ENCODE results near the gene C11orf16. TPM values are rescaled to one million over a fixed set of nuclear protein-coding genes. Genes with fewer than 3 reads are reported as not detected.
A peak's percentile ranks its signal among the peaks of the same experiment; 100 is the strongest.

C11orf16 gene
- total RNA-seq, 1 donor from 2014 or later, result not detected

DNA sequence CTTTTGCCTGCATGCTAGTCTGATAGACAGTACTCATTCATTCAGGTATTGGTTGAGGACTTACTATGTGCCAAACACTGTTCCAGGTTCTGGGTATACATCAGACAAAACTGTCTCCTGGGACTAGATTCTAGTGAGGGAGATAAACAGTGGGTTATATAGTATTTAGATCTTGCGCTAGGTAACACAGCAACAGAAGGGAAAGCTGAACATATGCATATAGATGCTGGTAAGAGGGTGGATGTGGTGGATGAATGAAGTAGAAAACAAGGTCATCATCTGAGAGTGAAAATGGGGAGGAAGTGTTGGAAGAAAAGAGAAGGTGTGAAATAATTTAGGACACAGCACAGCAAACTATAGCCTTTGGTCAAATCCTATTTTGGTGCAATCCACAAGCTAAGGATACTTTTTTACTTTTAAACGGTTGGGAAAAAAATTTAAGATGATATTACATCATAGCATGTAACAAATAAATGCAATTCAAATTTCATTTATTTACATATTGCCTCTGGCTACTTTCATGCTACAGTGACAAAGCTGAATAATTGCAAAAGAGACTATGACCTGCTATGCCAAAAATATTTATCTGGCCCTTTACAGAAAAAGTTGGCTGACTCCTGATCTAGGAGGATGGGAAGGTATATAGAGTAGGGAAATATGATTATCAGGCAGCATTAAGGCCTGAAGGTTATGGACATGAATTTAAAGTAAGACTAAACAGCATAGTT lies 38.6 kb upstream of the C11orf16 start:
- TF ChIP-seq, protein P1, sequence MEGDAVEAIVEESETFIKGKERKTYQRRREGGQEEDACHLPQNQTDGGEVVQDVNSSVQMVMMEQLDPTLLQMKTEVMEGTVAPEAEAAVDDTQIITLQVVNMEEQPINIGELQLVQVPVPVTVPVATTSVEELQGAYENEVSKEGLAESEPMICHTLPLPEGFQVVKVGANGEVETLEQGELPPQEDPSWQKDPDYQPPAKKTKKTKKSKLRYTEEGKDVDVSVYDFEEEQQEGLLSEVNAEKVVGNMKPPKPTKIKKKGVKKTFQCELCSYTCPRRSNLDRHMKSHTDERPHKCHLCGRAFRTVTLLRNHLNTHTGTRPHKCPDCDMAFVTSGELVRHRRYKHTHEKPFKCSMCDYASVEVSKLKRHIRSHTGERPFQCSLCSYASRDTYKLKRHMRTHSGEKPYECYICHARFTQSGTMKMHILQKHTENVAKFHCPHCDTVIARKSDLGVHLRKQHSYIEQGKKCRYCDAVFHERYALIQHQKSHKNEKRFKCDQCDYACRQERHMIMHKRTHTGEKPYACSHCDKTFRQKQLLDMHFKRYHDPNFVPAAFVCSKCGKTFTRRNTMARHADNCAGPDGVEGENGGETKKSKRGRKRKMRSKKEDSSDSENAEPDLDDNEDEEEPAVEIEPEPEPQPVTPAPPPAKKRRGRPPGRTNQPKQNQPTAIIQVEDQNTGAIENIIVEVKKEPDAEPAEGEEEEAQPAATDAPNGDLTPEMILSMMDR (IDR thresholded peaks at IDR 0.05), result no peak
- POLR2A ChIA-PET, result no interaction called here
- Mint-ChIP-seq H3K27me3 (no peaks in the 10 kb centered on the region), H3K9me3 (no peaks in the 10 kb centered on the region), H3K36me3 (ENCODE audit: low read depth) (no peaks in the 10 kb centered on the region), H3K4me3 (no peak overlapping the region), H3K4me1 (no peaks in the 10 kb centered on the region), H3K27ac (no peak overlapping the region)
- intact Hi-C loops (cut with micrococcal nuclease), result no loop called here
- DNase-seq (no peak), ATAC-seq (ENCODE audit: low read depth) (no peak)
- CTCF ChIA-PET, result no interaction called here

DNA sequence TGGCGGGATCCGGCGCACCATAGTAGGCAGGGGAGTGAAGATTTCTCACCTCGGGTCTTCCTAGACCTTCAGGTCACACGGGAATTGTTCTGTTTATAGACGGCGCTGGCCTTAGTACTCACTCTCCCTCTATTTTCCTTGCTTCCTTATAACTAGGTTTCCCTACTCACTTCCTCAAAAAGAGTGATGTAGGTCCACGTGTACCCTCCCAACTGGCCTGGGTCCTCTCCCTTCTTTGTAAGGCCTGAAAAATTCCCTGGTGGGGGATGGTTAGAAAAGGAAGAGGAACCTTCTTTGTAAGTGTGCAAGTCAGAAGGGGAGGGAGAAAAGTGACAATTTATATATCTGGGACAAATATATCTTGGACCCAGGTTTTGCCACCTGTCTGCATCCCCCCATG lies 34.4 kb upstream of the C11orf16 start:
- Mint-ChIP-seq H3K36me3 (ENCODE audit: low read depth) (peaks cover 4% of the 10 kb centered on the region), H3K4me1 (peaks cover 28% of the 10 kb centered on the region), H3K27ac (no peak overlapping the region), H3K4me3 (no peak overlapping the region), H3K9me3 (no peaks in the 10 kb centered on the region), H3K27me3 (no peaks in the 10 kb centered on the region)
- POLR2A ChIA-PET, result interaction anchor here (0.6 kb wide), 1 partner anchor 620 kb away, joined by 3 read pairs; no protein-coding TSS in a partner anchor
- intact Hi-C loops (cut with micrococcal nuclease), result loop anchor here (10.0 kb wide), 1 partner anchor 762 kb away; no protein-coding TSS in a partner anchor
- DNase-seq, result no peak
- no peak for ATAC-seq (ENCODE audit: low read depth)
- CTCF ChIA-PET, result no interaction called here
- TF ChIP-seq, protein P1 (IDR thresholded peaks at IDR 0.05), result no peak

DNA sequence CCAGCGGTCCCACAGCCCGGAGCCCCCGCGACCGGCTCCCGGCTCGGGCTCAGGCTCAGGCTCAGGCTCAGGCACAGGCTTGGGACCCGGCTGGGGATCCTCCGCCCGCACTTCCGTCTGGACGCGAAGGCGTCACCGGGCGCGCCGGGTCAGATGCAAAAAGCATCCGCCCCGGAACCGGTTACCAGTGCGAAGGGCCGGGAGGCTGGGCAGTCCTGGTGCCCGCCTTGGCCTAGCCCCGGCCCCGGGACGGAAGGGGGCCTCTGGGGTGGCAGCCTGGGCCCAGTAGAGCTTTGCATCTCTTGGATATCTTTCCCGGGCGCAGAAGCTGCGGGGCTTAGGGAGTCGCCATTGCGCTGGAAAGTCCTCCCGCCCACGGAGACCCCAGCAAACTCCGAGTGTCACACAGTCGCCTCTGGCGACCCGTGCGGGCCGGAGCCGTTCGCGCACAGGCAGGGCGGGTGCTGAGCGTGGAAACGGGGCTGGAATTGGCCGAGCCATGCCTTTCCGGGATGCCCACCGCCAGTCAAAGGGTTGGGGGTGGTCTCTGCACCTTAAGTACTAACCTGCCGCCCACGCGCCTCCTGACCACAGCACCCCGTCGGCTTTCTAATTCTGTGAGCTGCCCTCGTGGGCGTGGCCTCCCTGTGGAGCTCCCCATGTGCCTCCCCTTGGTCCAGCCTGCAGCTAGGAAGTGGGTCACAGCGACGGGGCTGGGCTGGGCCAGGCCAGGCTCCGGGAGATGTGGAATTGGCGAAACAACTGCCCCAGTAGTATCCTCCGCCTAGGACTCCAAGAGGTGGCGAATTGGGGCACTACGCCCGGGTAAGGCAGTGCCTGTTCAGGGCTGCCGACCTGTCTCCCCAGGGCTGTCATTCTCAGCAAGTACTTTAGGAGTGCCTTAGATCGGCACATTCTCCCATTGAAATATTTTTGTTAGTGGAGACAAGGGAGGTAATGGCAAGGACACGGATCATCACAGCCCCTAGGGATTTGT lies 31.9 kb upstream of the C11orf16 start, which contains the start of gene TMEM9B:
Gene TMEM9B, minus strand, starts transcription at position 119 of the 997 bp plus-strand sequence. CDS start 129 bp downstream, outside the sequence.
- CTCF ChIA-PET, result no interaction called here
- intact Hi-C loops (cut with micrococcal nuclease), result loop anchor here (1.0 to 10.0 kb wide), 9 partner anchors 40 to 977 kb away; partner anchors contain the start of genes AKIP1, EIF3F, IPO7 and NRIP3
- POLR2A ChIA-PET, result interaction anchor here (0.5 to 2.6 kb wide), 14 partner anchors 9 to 1844 kb away, joined by 3 to 20 read pairs (median 6); partner anchors contain the start of genes AKIP1, EIF4G2, IPO7 and NRIP3
- H3K27ac Mint-ChIP-seq, result peak within 1 kb of the TSS; percentile 92
- H3K27me3 Mint-ChIP-seq, result no peaks in the 10 kb centered on the region
- peaks cover 11% of the 10 kb centered on the region for H3K36me3 Mint-ChIP-seq (ENCODE audit: low read depth)
- TF ChIP-seq, protein P1 (IDR thresholded peaks at IDR 0.05), result no peak
- ATAC-seq (ENCODE audit: low read depth) (peak; percentile 82), DNase-seq (peak; percentile 84)
- H3K4me3 Mint-ChIP-seq, result peak within 1 kb of the TSS; percentile 96
- H3K4me1 Mint-ChIP-seq, result peaks cover 35% of the 10 kb centered on the region
- no peaks in the 10 kb centered on the region for H3K9me3 Mint-ChIP-seq

DNA sequence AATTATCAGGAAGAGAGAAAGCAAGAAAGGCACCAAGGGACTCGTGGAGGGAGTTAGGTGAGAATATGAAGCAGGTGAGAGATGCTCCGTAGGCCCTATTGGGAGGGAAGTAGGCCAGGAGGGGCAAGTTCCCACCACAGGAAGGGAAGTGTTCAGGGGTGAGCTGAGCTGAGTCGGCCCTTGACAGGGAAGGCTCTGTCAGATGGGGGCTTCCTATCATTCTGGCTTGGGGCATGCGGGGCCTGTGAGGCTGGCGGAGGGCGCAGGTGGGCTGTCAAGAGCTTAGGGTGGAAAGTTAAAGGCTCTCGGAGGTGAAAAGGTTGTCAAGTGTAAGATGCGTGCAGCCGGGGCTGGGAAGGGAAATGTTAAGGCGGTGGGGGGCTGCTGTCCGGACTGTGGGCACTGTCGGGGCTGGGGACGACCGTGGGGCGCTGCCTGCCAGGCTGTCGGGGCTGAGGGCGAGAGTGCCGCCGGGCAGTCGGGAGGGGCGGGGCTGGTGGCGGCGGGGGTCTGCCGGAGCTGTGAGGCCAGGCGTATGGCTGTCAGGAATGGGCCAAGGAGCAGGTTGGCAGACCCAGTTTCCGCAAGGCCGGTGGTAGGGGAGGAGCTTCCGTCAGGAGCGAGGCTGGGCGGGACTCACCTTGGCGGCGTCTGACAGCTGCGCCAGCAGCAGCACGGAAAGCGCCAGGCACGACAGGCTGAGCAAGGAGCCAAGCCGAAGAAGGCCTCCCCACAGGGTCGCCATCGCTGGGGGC lies 31.0 kb upstream of the C11orf16 start:
- Mint-ChIP-seq H3K9me3 (no peaks in the 10 kb centered on the region), H3K4me1 (peaks cover 38% of the 10 kb centered on the region), H3K27ac (peak overlapping the region; percentile 92), H3K4me3 (peak overlapping the region; percentile 96), H3K36me3 (ENCODE audit: low read depth) (peaks cover 16% of the 10 kb centered on the region), H3K27me3 (no peaks in the 10 kb centered on the region)
- ATAC-seq (ENCODE audit: low read depth), result peak; percentile 71
- DNase-seq, result no peak
- intact Hi-C loops (cut with micrococcal nuclease), result loop anchor here (1.0 to 10.0 kb wide), 9 partner anchors 41 to 976 kb away; partner anchors contain the start of genes AKIP1, EIF3F, IPO7 and NRIP3
- ChIA-PET POLR2A (interaction anchor here (0.6 to 2.6 kb wide), 17 partner anchors 8 to 1845 kb away, joined by 3 to 20 read pairs (median 5); partner anchors contain the start of genes AKIP1, EIF4G2, IPO7 and NRIP3), CTCF (no interaction called here)
- TF ChIP-seq, protein P1 (IDR thresholded peaks at IDR 0.05), result no peak
